Measurements from ENCODE around the gene DNM3.
"Not testable (repeated sequence)": the region's sequence is repeated elsewhere in the genome, so short reads cannot be mapped to it uniquely, and the experiment has no call there.

Gene DNM3

DNA sequence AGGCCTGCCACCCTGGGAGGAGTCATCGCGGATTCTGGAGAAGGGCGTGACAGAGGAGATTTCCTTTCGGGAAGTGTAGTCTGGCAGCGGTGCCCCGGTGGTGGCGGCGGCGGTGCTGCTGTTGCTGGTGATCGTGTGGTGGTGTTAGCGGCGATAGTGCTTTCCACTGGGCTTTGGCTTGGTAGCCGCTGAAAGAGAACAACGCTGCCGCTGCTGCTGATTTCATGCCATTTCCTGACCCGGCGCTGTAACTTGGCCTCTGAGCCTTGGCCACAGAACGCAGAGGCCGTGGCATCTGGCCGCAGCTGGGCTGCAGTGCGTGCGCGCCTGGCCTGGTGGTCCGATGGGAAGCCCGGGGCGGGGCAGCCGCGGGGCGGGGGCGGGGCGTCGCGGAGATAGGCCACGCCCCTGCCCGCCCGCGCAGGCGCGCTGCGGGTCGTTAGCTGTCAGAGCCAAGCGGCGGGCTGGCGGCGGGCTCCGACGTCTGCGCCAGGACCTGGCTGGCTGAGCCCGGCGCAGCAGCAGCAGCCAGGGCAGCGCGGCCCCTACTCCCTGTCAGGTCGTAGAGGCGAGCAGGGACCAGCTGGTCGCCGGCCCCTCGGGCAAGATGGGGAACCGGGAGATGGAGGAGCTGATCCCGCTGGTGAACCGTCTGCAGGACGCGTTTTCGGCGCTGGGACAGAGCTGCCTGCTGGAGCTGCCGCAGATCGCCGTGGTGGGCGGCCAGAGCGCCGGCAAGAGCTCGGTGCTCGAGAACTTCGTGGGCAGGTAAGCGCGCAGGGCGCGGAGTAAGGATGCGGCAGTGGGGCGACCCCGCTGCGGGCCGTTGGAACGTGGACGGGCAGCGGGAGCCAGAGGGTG is at the start of gene DNM3:
DNM3 (plus strand) TSS at position 449 of the 861 bp plus-strand sequence; CDS start at position 608, 159 bp downstream.
- DNase-seq (ENCODE audit: low spot score) = peak; percentile 75

- DNase-seq (ENCODE audit: low spot score) = no peak
These were observed 48.5 kb upstream of the DNM3 start for GRCh38 chr1:171792656-171793369.

DNA sequence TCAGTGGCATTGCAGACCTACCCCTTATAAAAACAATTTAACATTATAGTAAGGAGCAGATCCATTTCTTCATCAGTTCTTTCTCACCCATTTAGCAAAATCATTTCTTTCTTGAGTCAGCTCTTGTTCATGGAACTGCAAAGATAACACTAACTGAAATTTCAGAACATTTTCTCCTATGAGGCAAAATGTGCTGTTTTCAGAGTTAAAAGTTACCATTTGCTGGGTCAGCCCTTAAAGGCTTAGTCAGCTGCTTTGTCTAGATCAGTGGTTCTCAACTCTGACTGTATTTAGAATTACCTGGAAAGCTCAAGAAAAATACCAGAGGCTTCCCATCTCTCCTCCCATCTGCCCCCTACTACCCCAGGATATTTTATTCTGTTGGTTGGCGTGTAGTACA is 47.7 kb upstream of the DNM3 start:
- DNase-seq (ENCODE audit: low spot score) = no peak

DNA sequence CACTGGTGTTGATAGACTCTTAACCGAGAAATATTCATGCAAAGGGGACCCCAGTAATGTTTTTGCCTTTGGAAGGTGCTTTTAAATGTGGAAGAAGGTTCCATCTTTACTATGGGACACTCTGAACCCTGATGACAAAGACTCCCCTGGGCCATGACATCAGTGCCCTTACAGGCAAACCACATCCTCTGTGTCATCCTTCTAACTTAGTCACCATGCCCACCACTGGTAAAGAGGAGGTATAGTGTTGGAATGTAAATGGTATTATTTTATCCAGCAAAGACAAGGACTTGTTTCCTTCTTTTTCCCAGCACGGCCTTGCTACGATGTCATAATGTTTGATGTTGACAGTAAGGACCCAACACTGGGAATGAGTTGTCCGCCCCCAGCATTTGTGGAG is 47.2 kb upstream of the DNM3 start:
- DNase-seq (ENCODE audit: low spot score) = peak; percentile 11

DNA sequence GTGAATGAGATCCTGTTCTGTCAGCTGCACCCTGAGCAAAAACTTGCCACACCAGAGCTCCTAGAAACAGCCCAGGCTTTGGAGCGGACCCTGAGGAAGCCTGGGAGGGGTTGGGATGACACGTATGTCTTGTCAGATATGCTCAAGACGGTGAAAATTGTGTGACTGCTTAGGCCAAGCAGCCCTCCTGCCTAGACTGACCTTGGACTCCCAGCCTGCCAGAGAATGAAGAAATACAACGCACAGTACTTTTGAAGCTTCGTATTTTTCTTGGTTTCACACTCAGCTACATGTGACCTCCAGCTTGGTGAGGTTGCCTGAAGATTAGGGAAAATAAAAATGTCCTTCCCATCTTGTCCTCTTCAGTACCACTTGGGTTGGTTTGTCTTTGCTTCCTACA is 44.7 kb upstream of the DNM3 start:
- DNase-seq (ENCODE audit: low spot score) = no peak

- no peak for DNase-seq (ENCODE audit: low spot score)
These were observed 43.0 kb upstream of the DNM3 start for GRCh38 chr1:171798311-171798710.

- no peak for DNase-seq (ENCODE audit: low spot score)
These were observed 42.5 kb upstream of the DNM3 start for GRCh38 chr1:171798765-171799164.

DNA sequence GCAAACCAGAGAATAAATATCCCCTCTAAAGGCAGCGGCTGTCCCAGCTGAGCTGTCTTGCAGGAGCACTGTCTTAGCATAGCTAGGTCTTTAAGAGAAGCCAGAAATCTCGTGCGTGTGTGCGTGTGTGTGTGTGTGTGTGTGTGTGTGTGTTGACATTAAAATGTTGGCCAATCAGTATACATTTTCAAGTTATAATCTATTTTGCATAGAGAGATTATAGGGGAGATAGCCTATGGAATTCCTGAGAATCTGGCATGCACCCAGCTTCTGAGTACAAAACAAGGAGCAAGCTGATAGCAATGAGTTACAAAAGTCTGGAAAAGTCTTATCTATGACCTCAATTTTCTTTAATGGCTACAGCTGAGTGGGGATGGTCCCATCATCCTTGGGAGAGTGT is 42.1 kb upstream of the DNM3 start:
- no peak for DNase-seq (ENCODE audit: low spot score)

DNA sequence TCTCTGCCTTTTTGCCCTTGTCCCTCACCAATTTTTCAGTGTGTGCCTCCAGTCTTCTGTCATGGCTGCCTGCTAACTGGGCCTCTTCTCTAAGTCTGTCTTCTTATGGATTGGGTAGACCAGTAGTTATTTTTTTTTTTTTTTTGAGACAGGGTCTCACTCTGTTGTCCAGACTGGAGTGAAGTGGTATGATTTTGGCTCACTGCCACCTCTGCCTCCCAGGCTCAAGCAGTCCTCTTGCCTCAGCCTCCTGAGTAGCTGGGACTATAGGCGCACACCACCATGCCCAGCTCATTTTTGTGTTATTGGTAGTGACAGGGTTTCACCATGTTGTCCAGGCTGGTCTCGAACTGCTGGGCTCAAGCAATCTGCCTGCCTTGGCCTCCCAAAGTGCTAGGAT is 41.6 kb upstream of the DNM3 start:
- not testable (repeated sequence) for DNase-seq (ENCODE audit: low spot score)

- DNase-seq (ENCODE audit: low spot score) = no peak
These were observed 41.0 kb upstream of the DNM3 start for GRCh38 chr1:171800342-171800741.

DNA sequence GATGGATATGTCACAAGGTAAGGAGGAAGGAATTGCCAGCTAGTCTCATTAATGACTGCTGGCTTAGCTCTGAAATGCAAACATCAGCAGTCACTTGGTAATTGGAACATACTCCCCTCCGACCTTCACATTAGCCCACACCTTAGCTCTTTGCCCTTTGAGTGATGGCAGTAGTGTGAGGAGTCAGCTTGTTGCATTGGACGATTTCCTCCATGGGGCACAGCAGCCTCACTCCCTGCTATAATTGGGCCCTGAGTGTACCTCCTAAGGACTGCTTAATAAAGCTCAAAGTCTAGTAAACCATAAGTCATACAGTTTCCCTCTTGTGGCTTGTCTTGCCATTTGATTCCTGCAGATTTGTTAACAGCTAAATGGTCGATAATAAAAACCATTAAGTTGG is 40.4 kb upstream of the DNM3 start:
- DNase-seq (ENCODE audit: low spot score) = no peak

- DNase-seq (ENCODE audit: low spot score) = peak; percentile 11
These were observed 39.8 kb upstream of the DNM3 start for GRCh38 chr1:171801487-171801891.

- DNase-seq (ENCODE audit: low spot score) = no peak
These were observed 39.1 kb upstream of the DNM3 start for GRCh38 chr1:171802207-171802606.

DNA sequence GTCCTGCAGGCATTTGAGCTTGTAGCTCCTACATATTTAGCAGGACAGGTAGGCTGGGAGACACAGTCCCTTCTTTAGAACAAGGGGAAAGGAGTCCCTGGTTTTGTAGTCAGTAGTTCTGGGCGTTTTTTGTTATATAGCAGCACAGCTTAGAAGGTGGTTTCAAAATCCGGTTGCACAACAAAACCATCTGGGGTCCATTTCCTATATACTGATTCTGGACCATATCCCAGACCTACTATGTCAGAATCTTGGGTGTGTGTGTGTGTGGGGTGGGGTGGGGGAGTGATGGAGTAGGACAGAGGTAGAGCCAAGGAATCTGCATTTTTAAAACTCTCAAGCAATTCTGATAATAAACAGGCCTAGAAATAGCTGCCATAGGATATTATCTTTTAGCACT is 38.3 kb upstream of the DNM3 start:
- no peak for DNase-seq (ENCODE audit: low spot score)

DNA sequence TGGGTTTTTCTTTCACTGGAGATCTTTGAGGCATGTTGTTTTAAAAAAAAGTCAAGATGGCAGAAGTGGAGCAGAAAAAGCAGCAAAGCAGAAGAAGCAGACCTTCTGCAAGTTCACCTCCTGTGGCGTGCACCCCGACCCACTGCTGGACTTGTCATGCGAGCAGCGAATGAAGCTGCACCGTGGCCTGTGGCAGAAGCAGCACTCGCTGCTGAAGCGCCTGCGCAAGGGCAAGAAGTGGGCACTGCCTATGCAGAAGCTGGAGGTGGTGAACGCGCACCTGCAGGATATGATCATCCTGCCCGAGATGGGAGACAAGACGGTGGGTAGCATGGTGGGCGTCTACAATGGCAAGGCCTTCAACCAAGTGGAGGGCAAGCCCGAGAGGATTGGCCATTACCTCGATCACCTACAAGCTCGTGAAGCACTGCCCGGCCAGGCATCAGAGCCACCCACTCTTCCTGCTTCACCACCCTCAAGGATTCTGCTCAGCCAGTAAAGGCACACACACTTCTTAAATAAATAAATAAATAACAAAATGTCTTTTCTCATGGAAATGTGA is 37.8 kb upstream of the DNM3 start:
- DNase-seq (ENCODE audit: low spot score) = no peak

DNA sequence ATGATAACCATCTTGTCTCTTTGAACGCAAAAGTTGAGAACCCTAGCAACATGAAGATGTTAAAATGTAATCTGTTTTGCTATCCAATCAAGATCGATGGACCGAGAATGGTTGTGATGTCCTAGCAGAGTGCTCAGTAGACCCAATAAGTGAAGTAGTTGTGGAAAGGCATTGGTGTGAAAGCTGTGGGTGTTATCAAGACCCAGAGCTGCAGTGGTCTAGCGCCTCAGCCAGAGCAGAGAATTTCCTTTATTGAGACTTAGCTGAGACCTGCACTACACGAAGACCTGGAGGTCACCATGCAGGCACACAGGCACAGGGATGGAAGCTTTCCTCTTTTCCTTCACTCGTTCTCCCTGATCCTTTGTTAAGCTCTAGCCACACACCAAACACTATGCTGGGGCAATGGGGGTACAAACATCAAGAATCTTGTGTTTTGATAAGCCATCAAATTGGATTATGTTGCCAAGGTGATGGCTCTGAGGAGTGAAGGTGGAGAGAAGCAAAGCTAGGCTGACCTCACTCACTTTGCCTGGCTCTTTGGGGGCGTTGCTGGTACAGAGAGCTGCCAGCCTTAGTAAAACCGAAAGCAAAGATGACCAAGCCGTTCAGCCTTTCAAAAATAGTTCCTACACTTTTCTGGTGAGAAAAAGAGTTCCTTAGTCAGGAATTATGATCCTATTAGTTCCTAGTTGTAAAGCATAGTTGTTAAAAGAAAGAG is 35.7 kb upstream of the DNM3 start:
- no peak for DNase-seq (ENCODE audit: low spot score)

GRCh38 chr1:171807556-171807955 is 33.7 kb upstream of the DNM3 start:
- no peak for DNase-seq (ENCODE audit: low spot score)

DNA sequence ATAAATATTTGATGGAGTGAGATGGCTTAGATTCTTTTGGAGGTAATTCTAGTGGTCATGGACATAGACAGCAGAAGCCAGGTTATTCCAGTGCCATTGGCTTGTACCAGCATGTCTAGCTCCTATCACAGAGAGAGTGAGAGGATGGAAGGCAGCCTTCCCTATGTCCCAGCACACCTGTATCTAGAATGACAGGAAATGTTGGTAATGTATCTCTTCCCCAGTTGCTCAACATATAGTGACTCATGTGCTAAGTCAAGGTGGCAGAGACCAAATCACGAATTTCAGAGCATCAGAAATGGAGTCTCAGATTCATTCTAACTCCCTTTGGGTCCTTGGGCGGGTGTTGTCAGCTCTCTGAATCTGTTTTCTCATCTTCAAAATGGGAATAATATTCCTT is 31.5 kb upstream of the DNM3 start:
- DNase-seq (ENCODE audit: low spot score) = no peak

DNA sequence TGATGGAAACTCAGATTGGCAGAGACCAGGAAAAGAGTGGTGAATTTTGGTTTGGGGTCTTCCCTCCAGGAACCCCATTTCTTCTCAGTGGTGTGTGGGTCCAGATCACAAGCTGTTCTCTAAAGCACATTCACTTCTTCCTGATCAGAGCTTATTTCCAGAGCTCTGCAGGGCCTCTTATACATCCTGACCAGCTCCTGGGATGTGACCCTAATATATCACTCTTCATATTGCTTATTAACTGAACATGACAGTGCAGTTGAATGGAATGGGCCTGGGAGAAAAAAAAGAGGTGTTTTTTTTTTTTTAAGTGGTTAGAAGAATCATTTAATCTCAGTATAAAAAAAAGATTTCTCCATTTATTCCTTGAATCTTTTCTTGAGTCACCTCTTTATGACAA is 29.6 kb upstream of the DNM3 start:
- DNase-seq (ENCODE audit: low spot score) = no peak

DNA sequence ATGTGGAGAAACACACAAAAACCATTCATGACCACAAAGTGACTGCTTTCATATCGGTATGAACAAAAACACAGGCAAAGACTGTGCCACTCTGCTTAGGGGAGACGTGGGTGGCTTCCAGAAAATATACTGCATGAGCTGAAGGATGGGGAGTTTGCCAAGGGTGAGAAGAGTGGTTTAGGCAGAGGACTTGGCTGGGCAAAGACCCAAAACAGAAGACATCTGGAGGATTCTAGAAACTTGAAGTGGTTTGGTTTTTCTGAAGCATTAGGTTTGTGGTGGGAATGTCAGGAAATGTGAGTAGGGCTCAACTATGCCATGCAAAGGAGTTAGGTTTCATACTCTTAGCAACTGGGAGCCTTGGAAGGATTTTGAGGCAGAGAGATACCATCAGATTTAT is 26.6 kb upstream of the DNM3 start:
- DNase-seq (ENCODE audit: low spot score) = no peak

- no peak for DNase-seq (ENCODE audit: low spot score)
These were observed 24.9 kb upstream of the DNM3 start for GRCh38 chr1:171816300-171816901.
